HG03064 (cell line): ENCODE data around the gene NOVA1.

Source experiments
- ATAC-seq: cut with Tn5 transposase; IDR thresholded peaks from one replicate; pipeline ENCODE4 v1.9.1; 2021; ENCODE audit warnings: low read depth; ENCODE audit not compliant: unreplicated experiment

NOVA1 gene

DNA sequence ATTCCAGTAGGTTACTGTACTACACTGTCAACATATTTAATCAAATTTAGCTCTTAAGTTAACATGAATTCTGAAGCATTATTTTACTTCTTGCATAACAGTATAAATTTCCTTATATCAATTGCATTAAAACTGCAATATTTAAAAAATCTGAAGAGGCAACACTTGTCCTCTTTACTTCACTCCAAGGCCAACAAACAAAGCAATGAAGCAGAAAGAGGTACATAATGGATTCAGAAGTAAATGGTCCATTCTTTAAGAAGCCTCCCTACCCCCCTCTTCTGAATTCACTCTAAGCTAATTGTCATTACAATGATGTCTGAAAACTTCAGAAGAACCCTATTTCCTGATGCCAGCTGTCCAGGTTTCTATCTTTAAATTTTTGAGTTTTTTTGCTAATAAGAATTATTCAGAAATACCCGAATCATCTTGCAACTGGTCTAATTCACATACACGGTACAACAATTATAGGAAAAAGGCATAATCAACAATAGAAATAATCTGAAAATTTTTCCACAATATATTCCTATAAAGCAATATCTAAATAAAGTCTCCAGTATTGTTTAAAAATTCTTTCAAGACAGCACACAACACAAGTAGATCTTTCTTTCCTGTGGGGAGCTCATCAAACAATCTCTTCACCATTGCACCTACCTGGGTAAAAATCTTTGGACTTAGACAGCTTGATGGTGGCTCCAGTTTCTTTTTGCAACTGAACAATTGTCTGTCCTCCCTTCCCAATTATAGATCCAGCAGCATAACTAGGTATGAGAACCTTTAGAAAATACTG lies 2.9 kb downstream of the NOVA1 start:
- no peak for ATAC-seq

DNA sequence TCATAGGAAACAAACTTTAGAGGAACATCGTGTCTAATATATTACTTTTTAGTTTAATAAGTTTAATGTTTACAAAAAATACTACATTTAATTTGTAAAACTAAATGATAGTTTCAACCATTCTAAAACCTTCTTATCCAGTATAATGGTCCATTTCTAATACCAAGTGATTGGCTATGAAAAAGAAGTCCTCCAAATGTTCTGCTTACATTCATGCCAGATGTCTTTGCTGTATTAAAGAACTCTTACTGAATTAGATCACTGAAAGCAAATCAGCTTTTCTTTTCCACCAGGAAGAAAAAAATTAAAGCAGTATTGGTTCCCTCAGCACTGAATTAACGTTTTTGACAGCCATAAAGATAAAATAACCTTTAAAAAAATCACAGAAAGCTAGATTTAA lies 3.7 kb downstream of the NOVA1 start:
- ATAC-seq: no peak

DNA sequence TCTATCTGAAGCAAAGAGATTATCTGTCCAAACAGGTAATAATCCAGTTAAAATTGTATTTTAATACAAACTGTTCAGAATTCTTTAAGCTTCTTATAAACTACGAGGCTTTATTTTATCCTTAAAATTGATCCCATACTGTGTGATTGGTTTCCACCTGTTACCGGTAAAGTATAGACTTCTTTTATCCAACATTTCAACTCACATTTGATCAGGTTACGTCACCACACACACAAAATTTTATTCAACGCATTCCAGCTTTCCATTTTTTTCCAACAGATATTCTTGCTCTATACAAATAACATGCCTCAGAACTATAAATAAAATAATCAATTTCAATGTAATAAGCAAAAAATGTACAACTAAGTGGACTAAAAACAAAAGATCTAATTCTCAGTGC lies 4.5 kb downstream of the NOVA1 start:
- no peak for ATAC-seq

GRCh38 chr14:26589925-26590324 lies 7.9 kb downstream of the NOVA1 start:
- ATAC-seq: no peak

GRCh38 chr14:26577711-26578110 lies 20.1 kb downstream of the NOVA1 start:
- no peak for ATAC-seq

DNA sequence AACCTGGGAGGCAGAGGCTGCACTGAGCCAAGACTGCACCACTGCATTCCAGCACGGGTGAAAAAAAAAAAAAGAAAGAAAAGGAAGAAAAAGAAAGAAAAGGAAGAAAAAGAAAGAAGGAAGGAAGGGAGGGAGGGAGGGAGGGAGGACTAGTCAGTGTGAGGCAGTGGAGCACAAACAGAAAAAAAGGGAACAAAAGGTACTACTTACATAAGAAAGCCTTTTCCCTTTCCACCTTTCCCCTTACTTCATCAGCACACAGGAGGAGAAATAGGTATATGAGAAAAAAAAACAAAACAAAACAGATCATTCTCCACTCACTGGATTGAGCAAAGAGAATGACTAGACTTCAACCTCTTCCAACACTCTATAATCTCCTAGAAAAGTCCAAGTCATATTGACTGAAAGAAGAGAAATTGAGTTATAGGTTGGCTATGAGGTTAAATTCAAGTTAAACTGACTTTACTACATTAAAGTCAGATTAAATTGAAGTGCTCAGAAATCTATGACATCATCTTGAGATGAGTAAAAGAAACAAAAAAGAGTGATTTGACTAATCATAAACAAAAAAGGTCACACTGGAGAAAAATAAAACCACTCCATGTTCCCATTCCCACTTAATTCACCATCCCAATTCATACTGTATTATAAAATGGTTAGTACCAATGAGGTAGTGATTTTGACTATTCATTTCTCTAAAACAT lies 43.6 kb downstream of the NOVA1 start:
- ATAC-seq: no peak

GRCh38 chr14:26549571-26549970 lies 48.3 kb downstream of the NOVA1 start:
- ATAC-seq: no peak

DNA sequence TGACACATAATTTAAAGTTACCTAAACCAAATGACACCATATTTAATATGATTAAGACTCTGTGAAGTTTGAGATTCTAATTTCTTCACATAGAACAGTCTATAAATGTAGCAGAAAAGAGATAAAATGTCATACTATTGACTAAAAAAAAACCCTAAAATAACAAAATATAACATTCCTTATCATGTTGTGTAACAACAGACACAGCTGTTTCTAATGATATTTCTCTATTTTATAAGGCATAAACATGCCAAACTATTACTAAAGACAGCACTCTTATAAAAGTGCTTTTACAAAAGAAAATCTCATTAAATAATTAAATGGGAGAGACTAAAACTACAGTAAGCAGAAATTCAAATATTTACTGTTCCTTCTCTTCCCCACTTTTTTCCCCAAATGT lies 49.4 kb downstream of the NOVA1 start:
- no peak for ATAC-seq

DNA sequence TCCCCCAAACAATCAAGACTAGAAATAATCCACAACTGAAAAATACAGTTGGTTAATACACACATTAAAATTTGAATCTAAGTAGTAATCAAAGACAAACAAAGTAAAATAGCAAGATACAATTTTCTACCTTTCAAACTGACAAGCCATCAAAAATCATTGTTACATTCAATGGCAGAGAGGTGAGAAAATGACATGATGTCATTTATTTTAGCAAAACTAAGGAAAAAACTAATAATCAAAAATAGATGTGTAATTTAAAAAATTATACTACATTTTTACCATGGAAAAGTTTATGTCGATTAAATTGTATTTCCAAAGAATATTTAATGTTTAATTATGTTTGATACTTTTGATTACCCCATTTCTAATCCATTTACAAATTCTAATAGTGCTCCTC lies 59.7 kb downstream of the NOVA1 start:
- no peak for ATAC-seq

GRCh38 chr14:26531894-26532293 lies 65.9 kb downstream of the NOVA1 start:
- ATAC-seq: no peak

GRCh38 chr14:26528415-26529182 lies 69.2 kb downstream of the NOVA1 start:
- ATAC-seq: no peak

GRCh38 chr14:26527095-26527494 lies 70.7 kb downstream of the NOVA1 start:
- ATAC-seq: no peak

DNA sequence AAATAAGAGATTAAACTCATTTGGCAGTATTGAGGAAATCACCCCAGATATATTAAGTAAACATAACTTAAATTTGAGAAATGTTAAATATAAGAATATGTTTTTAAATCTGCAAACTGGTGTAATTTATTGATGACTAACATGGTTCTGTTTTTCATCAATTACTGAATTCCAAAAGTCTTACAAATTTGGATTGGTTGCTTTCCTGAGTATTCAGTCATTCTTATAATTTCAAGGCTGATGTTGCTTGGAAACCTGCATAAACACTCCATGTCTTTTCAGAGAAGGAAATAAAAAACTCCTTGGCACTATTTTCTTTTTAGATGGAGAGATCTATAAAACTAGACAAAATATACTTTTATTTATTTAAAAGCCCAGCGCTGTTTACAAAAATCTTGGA lies 71.7 kb downstream of the NOVA1 start:
- ATAC-seq: no peak

GRCh38 chr14:26525085-26525484 lies 72.7 kb downstream of the NOVA1 start:
- ATAC-seq: no peak

DNA sequence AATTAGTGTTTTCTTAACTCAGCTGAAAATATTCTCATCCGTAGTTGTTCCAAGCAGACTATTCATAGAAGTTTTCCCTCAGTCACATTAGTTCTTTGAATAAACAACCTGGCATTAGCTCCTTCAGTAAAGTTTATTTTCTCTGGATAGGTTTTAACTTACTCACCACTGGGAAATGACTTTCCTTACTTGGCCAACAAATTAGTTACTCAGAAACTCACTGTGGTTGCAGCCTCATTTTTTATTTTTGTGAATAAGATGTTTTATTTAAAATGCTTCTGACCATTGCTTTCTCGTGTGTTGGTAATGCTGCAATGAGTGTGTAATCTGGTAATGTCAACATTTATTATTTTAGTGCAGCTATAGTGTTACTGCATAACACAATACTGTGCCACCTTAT lies 74.9 kb downstream of the NOVA1 start:
- ATAC-seq: no peak

DNA sequence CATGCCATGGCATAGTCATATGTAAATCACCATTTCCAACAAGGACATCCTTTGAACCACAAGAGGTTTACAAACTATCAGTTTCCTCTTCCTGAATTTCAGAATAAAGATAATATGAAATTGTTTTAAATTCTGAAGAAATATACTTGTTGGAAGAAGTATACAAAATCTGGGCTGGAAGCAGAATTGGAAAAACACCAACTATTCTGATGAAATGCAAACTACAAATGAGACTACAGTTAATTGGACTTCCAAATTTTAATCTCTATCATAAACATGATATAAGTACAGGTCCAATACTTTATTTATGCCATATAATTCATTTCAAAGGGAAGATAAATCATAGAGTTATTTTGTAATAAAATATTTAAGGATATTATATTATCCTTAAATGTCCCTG lies 80.1 kb downstream of the NOVA1 start:
- ATAC-seq: no peak

- no peak for ATAC-seq
These were observed 97.8 kb downstream of the NOVA1 start for GRCh38 chr14:26500028-26500427.

GRCh38 chr14:26499546-26499945 lies 98.3 kb downstream of the NOVA1 start:
- ATAC-seq: no peak

GRCh38 chr14:26486922-26487321 lies 110.9 kb downstream of the NOVA1 start:
- ATAC-seq: no peak

DNA sequence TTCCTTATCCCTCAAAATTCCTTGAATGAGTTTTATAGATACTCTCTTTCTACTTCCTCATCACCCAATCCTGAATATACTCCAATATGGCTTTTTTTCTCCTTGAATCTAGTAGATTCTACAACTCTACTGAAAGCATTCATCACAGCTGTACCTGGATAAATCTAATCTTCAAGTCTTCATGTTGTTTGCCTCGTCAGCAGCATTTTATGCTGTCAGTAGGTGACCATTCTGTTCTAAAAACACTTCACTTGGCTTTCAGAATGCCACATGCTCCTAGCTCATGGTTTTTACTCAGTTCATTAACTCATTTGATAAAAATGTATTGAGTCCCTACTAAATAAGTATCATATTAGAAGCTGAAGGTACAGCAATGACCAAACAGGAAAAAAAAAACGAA lies 113.3 kb downstream of the NOVA1 start:
- no peak for ATAC-seq

DNA sequence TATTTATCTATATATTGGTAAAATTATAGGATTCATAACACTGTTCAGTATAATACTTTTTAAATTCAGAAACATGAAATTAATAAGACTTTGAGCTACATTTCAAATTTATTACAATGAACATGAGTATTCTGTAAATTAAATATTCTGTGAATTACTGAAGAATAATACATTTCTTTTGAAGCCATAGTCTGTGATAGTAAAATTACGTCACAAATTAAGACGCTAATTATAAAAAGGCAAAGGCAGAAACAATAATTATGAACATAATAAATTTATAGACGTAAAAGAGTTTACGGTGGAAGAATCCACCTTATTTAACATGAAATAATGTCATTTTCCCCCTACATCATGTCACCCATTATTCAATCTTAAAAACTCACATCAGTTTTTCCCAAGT lies 118.9 kb downstream of the NOVA1 start:
- no peak for ATAC-seq
